K562 (cell line): Measurements from ENCODE around the gene SAMD8. TPM values are rescaled to one million over a fixed set of nuclear protein-coding genes. Genes with fewer than 3 reads are reported as not detected.

ENCODE experiments used
- CBFA2T2 ChIP-seq: fragments of 450-650 bp; conservative IDR thresholded peaks from 2 replicates; pipeline ENCODE4 v1.6.1; 2017; ENCODE audit warnings: mild to moderate bottlenecking
- HDAC1 ChIP-seq, 2 experiments: fragments of 450-650 bp; IDR thresholded peaks; 2 replicates each; pipeline ENCODE4 v1.6.1; 2016 to 2017; ENCODE audit warnings: inconsistent platforms in 1 of 2, mild to moderate bottlenecking in 1 of 2, moderate library complexity in 1 of 2
- KAT2B ChIP-seq: IDR thresholded peaks from one replicate; pipeline ENCODE4 v1.6.1; 2012; ENCODE audit warnings: low read depth, mild to moderate bottlenecking, control low read depth, inconsistent platforms, low read length, moderate library complexity
- NFIX ChIP-seq: fragments of 250-450 bp; sonication (Bioruptor Pico); IDR thresholded peaks from 2 replicates; pipeline ENCODE4 v1.4.0; 2020; ENCODE audit warnings: low read depth, mild to moderate bottlenecking, moderate library complexity
- PRPF4 ChIP-seq: fragments of 200-400 bp; formaldehyde crosslinking; IDR thresholded peaks from one replicate; pipeline ENCODE4 v1.6.1; 2017; ENCODE audit warnings: low read length, low read depth, mild to moderate bottlenecking; ENCODE audit not compliant: insufficient read depth, poor library complexity, severe bottlenecking
- SMARCE1 ChIP-seq: fragments of 450-650 bp; IDR thresholded peaks from 2 replicates; pipeline ENCODE4 v1.7.1; 2016; ENCODE audit warnings: mild to moderate bottlenecking
- TAL1 ChIP-seq: fragments of 450-650 bp; IDR thresholded peaks from 2 replicates; pipeline ENCODE4 v1.6.1; 2016; ENCODE audit warnings: mild to moderate bottlenecking
- TBL1XR1 ChIP-seq, 2 experiments: IDR thresholded peaks; 2 replicates each; pipeline ENCODE4 v1.6.1; 2012; ENCODE audit warnings: improper control_type of control experiment in 2 of 2, low read length in 2 of 2, mild to moderate bottlenecking in 1 of 2
- YBX1 ChIP-seq: fragments of 450-650 bp; IDR thresholded peaks from 2 replicates; pipeline ENCODE4 v1.7.1; 2016; ENCODE audit warnings: mild to moderate bottlenecking
- ZNF23 ChIP-seq: fragments of 250-450 bp; sonication (Bioruptor Pico); IDR thresholded peaks from 2 replicates; pipeline ENCODE4 v1.4.0; 2020; ENCODE audit warnings: mild to moderate bottlenecking
- ZNF830 ChIP-seq: fragments of 250-450 bp; sonication (Bioruptor Pico); IDR thresholded peaks from 2 replicates; pipeline ENCODE4 v1.5.0; 2021; ENCODE audit warnings: mild to moderate bottlenecking
- polyA plus RNA-seq, 8 experiments: library from polyadenylated mRNA; depleted of rRNA in 4 of 8; stranded (reverse) in 5 of 8; unstranded in 3 of 8; fragments of >200 nt; fragmentation: Nextera tagmentation in 2 of 8; fragmentation: Illumina TruSeq in 1 of 8; extraction: Ambion mirVana in 2 of 8; extraction: Trizol in 1 of 8; gene quantifications; 2 replicates each; pipeline versions ENCODE4 v1.2.1 to v1.2.3, GENCODE V29; 2011 to 2014; ENCODE audit warnings: inconsistent platforms in 1 of 8, missing spikeins in 1 of 8
- total RNA-seq, 7 experiments: library from RNA; depleted of rRNA in 6 of 7; stranded (reverse); fragments of >200 nt in 6 of 7; fragmentation: Illumina TruSeq in 2 of 7; extraction: Trizol in 2 of 7; gene quantifications; 2 replicates each; pipeline versions ENCODE4 v1.2.1 to v1.2.3, GENCODE V29; 2011 to 2021; ENCODE audit warnings: low replicate concordance in 1 of 7
- TF ChIP-seq, protein P1 (sequence below), 2 experiments: IDR thresholded peaks in 1 of 2; conservative IDR thresholded peaks in 1 of 2; 2 replicates each; pipeline ENCODE4 v1.6.1; 2016; ENCODE audit warnings: low read depth in 2 of 2, mild to moderate bottlenecking in 1 of 2, missing compliant biosample characterization in 1 of 2, missing genetic modification characterization in 1 of 2, moderate library complexity in 1 of 2
- TF ChIP-seq, protein P2 (sequence below): fragments of 450-650 bp; formaldehyde crosslinking; IDR thresholded peaks from 2 replicates; pipeline ENCODE4 v1.4.0; 2020; ENCODE audit warnings: mild to moderate bottlenecking, moderate library complexity
- TF ChIP-seq, protein P3 (sequence below): sonication (generic); formaldehyde crosslinking; IDR thresholded peaks from 2 replicates; pipeline ENCODE4 v1.8.0; 2022; ENCODE audit warnings: mild to moderate bottlenecking, missing genetic modification reagents
- TF ChIP-seq, protein P4 (sequence below): fragments of 250-450 bp; sonication (Bioruptor Pico); IDR thresholded peaks from 2 replicates; pipeline ENCODE4 v1.5.0; 2020; ENCODE audit warnings: mild to moderate bottlenecking, borderline replicate concordance

Gene SAMD8
- total and polyA plus RNA-seq, 9 of the 15 experiments (the other 6 are each of a cell fraction or from before 2014, with no cell fraction given), result 2.7 to 16.1 (median 6.2) TPM

DNA sequence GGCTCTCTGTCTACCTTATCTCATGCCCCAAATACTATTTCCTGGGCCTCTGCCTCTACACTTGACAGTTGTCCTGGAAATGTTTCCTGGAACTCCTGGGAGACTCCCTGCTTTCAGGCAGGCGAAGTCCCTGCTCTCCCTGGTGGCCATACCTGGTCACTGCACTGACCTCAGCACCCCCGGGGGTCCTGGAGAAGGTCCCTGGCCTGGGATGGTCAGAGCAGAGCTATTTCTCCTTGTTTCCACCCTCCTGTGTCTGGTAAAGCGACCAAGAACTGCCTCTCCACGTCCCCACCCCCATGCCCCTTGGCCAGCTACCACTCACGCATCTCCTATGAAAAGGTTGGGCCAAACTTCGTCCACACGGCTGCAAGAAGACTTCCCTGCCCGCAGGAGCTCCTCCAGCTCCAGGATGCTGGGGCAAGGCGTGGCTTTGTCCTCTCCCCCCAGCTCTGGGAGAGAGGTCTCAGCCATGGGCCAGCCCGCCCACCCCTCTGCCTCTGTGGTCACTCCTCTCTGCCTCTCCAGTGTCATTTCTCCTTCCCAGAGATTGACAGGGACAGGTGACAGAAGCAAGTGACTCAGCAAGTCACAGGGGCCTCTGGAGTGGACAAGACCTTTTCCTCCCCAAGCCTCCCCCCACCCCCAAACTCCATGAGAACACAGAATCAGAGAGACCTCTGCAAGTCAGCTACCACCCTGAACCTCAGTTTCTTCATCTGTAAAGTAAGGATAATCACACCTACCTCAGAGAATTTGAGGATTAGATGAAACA, 2.6 kb upstream of the SAMD8 start (continued):
- TF ChIP-seq KAT2B, result no peak
- TF ChIP-seq YBX1, result no peak
- TF ChIP-seq NFIX, result no peak
- TF ChIP-seq, protein P1, sequence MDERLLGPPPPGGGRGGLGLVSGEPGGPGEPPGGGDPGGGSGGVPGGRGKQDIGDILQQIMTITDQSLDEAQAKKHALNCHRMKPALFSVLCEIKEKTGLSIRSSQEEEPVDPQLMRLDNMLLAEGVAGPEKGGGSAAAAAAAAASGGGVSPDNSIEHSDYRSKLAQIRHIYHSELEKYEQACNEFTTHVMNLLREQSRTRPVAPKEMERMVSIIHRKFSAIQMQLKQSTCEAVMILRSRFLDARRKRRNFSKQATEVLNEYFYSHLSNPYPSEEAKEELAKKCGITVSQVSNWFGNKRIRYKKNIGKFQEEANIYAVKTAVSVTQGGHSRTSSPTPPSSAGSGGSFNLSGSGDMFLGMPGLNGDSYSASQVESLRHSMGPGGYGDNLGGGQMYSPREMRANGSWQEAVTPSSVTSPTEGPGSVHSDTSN (CRISPR knock-in tag; IDR thresholded peaks at IDR 0.05; ENCODE audit: low read depth), result peak; percentile 82
- TF ChIP-seq, protein P1 (tag; conservative IDR thresholded peaks at IDR 0.05; ENCODE audit: low read depth), result peak; percentile 93
- TF ChIP-seq, protein P2, sequence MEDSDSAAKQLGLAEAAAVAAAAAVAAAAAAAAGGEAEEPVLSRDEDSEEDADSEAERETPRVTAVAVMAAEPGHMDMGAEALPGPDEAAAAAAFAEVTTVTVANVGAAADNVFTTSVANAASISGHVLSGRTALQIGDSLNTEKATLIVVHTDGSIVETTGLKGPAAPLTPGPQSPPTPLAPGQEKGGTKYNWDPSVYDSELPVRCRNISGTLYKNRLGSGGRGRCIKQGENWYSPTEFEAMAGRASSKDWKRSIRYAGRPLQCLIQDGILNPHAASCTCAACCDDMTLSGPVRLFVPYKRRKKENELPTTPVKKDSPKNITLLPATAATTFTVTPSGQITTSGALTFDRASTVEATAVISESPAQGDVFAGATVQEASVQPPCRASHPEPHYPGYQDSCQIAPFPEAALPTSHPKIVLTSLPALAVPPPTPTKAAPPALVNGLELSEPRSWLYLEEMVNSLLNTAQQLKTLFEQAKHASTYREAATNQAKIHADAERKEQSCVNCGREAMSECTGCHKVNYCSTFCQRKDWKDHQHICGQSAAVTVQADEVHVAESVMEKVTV, result no peak
- TF ChIP-seq CBFA2T2, result no peak
- TF ChIP-seq TBL1XR1 (IDR thresholded peaks at IDR 0.05; ENCODE audit: low read length in 2 of 2), result peak in 1 of 2 experiments; percentile 10; a peak in 1 of 4 replicates
- TF ChIP-seq, protein P3, sequence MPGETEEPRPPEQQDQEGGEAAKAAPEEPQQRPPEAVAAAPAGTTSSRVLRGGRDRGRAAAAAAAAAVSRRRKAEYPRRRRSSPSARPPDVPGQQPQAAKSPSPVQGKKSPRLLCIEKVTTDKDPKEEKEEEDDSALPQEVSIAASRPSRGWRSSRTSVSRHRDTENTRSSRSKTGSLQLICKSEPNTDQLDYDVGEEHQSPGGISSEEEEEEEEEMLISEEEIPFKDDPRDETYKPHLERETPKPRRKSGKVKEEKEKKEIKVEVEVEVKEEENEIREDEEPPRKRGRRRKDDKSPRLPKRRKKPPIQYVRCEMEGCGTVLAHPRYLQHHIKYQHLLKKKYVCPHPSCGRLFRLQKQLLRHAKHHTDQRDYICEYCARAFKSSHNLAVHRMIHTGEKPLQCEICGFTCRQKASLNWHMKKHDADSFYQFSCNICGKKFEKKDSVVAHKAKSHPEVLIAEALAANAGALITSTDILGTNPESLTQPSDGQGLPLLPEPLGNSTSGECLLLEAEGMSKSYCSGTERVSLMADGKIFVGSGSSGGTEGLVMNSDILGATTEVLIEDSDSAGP (CRISPR knock-in tag), result no peak
- TF ChIP-seq PRPF4, result no peak
- TF ChIP-seq, protein P4, sequence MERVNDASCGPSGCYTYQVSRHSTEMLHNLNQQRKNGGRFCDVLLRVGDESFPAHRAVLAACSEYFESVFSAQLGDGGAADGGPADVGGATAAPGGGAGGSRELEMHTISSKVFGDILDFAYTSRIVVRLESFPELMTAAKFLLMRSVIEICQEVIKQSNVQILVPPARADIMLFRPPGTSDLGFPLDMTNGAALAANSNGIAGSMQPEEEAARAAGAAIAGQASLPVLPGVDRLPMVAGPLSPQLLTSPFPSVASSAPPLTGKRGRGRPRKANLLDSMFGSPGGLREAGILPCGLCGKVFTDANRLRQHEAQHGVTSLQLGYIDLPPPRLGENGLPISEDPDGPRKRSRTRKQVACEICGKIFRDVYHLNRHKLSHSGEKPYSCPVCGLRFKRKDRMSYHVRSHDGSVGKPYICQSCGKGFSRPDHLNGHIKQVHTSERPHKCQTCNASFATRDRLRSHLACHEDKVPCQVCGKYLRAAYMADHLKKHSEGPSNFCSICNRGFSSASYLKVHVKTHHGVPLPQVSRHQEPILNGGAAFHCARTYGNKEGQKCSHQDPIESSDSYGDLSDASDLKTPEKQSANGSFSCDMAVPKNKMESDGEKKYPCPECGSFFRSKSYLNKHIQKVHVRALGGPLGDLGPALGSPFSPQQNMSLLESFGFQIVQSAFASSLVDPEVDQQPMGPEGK, result peak; percentile 67; the same call in 1 of the 2 replicates
- TF ChIP-seq ZNF830, result no peak
- TF ChIP-seq TAL1, result no peak
- TF ChIP-seq SMARCE1, result peak; percentile 43
- TF ChIP-seq HDAC1 (IDR thresholded peaks at IDR 0.05), result 0 out of 4 replicates have a peak, but pooled peaks of 1 of the 2 experiments have one; percentile 46
- TF ChIP-seq ZNF23 (CRISPR knock-in tag), result no peak
